Sciatic nerve (tissue), 2 donors: ENCODE results near the gene HIRA. TPM values are rescaled to one million over a fixed set of nuclear protein-coding genes. Genes with fewer than 3 reads are reported as not detected.

ENCODE experiments used
- ATAC-seq: fragments of 200-7000 bp; cut with Tn5 transposase; one replicate; pipeline ENCODE4 v1.9.1; 2020; ENCODE audit warnings: mild to moderate bottlenecking, moderate library complexity
- DNase-seq: peaks from one replicate; pipeline ENCODE4 v3.0.0-alpha.2; 2020; ENCODE audit warnings: low spot score
- intact Hi-C: fragments of 100-400 bp; cut with DNase I; formaldehyde crosslinking; loops from one replicate; pipeline ENCODE4 v1.14.2; 2022
- total RNA-seq: library from RNA; stranded (reverse); fragmentation: NEBNext Ultra II Directional; extraction: Animal tissue kit (Norgen Biotek cat#: 25700); gene quantifications from one replicate; pipeline ENCODE4 v1.2.1, GENCODE V29; 2021
- donor health status: DM: no; HTN: no; CAD: no.
- donor health status: DM: no; HTN: no; CAD: no.

HIRA gene
- total RNA-seq, 1 donor from 2014 or later = 26.2 TPM

DNA sequence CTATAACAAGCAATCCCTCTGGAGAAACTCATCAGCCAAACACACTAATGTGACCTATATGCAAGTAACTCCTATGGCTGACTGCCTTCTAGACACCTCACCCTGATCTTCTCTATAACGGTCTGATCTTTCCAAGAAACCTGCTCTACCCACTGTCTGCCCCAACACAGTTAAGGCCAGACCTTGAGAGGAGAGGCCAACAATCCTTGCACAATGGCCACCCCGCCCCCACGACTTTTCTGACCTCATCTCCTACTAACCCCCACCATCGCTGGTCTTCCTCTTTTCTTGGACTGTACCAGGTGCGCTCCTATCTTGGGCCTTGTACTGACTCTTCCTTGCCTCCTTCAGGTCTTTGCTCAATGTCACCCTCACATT lies 12.5 kb downstream of the HIRA start:
- ATAC-seq (no peak), DNase-seq (no peak)
- intact Hi-C loops = no loop called here

GRCh38 chr22:19412923-19413322 lies 18.6 kb downstream of the HIRA start:
- intact Hi-C loops = no loop called here
- DNase-seq (no peak), ATAC-seq (no peak)

GRCh38 chr22:19412478-19412877 lies 19.1 kb downstream of the HIRA start:
- DNase-seq = no peak

DNA sequence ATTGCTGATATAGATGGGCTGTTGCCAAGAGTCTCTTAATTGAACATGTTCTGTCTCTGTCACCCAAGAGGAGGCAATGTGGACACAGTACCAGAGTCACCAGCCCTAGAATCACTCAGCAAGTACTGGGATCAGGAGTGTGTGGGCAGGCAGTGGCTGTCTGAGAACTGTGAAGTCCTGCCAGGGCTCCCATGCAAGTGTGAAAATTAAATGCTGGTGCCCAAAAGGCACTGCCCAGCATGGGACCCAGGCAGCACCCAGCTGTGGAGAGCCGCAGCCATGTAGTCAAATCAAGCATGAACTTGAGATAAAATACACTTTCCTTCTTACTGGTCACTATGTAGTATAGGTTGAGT lies 19.9 kb downstream of the HIRA start:
- ATAC-seq (no peak), DNase-seq (no peak)
- intact Hi-C loops = no loop called here

More at GRCh38 chr22:19412478-19412877, 19.1 kb downstream of the HIRA start:
- ATAC-seq = no peak
- intact Hi-C loops = no loop called here

- intact Hi-C loops = no loop called here
- ATAC-seq (no peak), DNase-seq (no peak)
Measured at GRCh38 chr22:19410941-19411689, 20.4 kb downstream of the HIRA start.

- DNase-seq (no peak), ATAC-seq (no peak)
- intact Hi-C loops = no loop called here
Measured at GRCh38 chr22:19407649-19408606, 23.6 kb downstream of the HIRA start.

- intact Hi-C loops = no loop called here
- DNase-seq (no peak), ATAC-seq (no peak)
Measured at GRCh38 chr22:19406846-19407245, 24.7 kb downstream of the HIRA start.

GRCh38 chr22:19406281-19406811 lies 25.2 kb downstream of the HIRA start:
- intact Hi-C loops = no loop called here
- DNase-seq = no peak
- no peak for ATAC-seq

DNA sequence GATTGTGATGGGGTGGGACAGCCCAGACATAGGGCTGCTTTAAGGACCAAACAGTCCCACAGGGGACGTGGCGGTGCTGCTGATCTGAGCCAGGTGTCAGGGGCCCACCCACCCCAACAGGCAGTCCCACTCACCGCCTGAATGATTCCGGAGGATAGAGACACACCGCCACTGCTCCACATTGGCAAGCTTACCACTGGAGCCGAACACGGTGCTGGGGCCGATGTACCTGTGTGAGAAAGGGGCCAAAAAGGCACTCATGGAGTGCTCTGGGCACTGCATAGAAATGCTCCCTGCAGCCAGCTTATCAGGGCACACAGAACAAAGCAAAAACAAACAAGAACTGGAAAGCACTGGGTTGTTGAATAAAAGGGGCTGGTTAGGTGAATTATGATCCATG lies 25.9 kb downstream of the HIRA start:
- ATAC-seq = no peak
- DNase-seq = no peak
- intact Hi-C loops = no loop called here

DNA sequence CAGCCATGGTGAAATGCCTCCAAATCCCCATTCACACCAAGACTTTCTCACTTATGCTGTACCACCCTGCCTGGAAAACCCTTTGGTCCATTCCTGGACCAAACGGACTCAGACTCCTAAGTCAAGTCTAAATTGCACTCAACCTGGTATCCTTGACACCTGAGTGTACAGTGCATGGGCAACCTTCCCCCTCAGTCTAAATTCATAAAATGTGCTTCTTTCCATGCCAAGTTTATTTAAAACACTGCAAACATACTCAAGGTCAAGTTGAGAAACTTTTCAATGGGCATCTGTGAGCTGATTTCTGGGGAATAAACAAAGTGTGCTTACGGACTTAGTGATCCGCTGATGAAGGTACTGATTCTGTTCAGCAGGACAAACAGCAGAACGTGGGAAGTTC lies 26.4 kb downstream of the HIRA start:
- no peak for ATAC-seq
- intact Hi-C loops = no loop called here
- no peak for DNase-seq

DNA sequence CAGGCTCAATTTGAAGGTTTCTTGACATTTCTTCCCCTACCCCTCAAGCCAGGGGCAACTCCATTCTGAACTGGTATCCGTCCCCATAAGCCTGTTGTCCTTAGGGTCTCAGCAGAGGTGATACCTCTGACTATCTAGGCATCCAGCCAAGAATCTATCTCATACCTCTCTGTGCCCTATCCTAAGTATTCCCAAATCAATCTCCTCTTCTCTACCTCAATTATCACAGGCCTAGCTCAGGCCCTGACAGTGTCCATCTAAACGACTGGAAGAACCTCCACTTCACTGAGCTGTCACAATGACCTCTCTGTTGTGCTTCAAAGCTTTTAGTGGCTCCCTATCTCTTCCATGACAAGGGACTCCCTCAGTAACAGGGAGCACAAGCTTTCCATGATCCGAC lies 26.9 kb downstream of the HIRA start:
- DNase-seq (no peak), ATAC-seq (no peak)
- intact Hi-C loops = no loop called here

DNA sequence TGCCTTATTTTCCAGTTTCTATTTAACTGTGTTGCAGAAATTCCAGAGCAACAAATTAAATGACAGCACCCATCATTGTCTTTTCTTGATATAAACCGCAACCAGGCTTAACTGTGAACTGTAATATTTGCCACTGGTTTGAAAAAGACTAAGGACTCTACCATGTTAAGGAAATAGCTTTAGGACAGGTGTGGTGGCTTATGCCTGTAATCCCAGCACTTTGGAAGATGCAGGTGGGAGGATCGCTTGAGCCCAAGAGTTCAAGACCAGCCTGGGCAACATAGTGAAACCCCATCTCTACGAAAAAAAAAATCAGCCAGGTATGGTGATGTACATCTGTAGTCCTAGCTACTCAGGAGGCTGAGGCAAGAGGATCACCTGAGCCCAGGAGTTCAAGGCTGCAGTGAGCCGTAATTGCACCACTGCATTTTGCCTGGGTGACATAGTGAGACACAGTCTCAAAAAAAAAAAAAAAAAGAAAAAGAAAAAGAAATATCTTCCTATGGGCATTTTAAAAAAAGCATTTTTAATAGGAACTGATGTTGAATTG lies 28.8 kb downstream of the HIRA start:
- intact Hi-C loops = no loop called here
- DNase-seq = no peak
- no peak for ATAC-seq

- ATAC-seq (no peak), DNase-seq (no peak)
- intact Hi-C loops = no loop called here
Measured at GRCh38 chr22:19401483-19401882, 30.1 kb downstream of the HIRA start.

GRCh38 chr22:19400881-19401280 lies 30.7 kb downstream of the HIRA start:
- DNase-seq = no peak
- intact Hi-C loops = no loop called here
- no peak for ATAC-seq

DNA sequence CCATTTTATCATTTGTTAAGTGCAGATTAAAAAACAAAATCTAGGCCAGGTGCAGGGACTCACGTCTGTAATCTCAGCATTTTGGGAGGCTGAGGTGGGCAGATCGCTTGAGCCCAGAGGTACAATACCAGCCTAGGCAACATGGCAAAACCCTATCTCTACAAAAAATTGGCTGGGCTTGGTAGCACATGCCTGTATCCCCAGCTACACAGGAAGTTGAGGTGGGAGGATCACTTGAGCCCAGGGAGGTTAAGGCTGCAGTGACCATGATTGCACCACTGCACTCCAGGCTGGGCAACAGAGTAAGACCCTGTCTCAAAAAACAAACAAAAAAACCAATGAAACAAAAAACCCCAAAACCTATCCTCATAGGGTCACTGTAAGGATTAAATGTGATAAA lies 32.9 kb downstream of the HIRA start:
- no peak for ATAC-seq
- intact Hi-C loops = no loop called here
- DNase-seq = no peak

- intact Hi-C loops = no loop called here
- DNase-seq (no peak), ATAC-seq (no peak)
Measured at GRCh38 chr22:19398206-19398605, 33.3 kb downstream of the HIRA start.

GRCh38 chr22:19397734-19398104 lies 33.8 kb downstream of the HIRA start:
- intact Hi-C loops = no loop called here
- no peak for DNase-seq
- no peak for ATAC-seq

DNA sequence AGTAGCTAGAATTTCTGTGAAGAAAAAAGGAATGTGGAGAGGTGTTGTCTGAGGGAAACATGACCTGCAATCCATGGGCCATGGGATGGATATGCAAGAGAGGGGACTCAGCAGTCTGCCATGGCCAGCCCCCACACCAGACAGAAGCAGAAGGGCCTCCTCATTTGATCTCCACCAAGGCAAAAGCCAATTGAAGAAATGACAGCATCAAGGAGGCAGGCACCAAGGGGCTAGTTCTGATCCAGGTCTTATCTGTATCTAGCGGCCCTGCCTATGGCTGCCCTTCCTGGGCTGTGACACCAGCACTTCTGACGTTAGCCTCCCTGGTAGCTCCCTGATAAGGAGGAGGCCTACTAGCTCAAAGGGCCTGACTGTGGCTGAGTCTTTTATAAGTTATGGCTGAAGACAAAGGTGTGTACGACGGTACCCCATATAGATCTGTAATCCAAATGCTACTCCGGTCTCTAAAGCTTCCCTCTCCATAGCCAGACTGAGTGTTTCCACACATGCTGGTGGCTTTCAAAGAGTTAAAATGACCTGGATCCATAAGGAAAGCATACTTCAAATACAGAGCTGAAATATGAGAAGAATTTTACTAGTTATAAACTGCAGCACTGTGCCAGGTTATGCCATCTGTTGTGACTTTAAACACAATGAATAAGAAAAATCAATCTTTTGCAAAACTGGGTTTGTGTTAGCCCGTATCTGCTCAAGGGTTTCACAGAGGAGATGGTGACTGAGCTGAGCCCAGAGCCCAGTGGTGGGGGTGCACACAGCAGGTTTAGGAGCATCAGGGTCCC lies 34.4 kb downstream of the HIRA start:
- no peak for ATAC-seq
- intact Hi-C loops = no loop called here
- no peak for DNase-seq

DNA sequence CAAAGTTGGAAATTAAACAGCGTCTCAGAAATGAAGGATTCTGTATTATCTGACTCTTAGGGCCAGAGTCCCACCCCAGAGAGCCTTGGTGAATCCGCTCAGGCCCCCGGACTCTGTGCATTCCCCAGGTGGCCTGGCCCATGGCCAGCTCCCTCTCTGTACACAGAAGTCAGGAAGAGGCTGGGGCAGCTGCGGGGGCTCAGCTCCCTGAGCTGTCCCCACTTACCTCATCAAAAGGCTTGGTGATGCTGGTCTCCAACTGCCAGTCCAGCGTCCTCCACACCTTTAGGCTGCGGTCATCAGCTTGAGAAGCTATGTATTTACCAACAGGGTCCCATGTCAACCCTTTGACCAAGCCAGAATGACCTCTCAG lies 35.0 kb downstream of the HIRA start:
- ATAC-seq (no peak), DNase-seq (no peak)
- intact Hi-C loops = no loop called here
